Muscle layer of duodenum (tissue), 2 donors: ENCODE measurements around the gene SCD5.

ENCODE experiments used
- H3K27ac ChIP-seq: one replicate; pipeline ENCODE4 v1.7.0; 2013; ENCODE audit warnings: mild to moderate bottlenecking, low read length
- H3K27me3 ChIP-seq: one replicate; pipeline ENCODE4 v1.7.0; 2013; ENCODE audit warnings: low read depth, mild to moderate bottlenecking, control low read depth, low read length
- H3K36me3 ChIP-seq, 2 donors: one replicate each; pipeline ENCODE4 v1.7.0; 2013; ENCODE audit warnings: low read length in 2 of 2, control low read depth in 1 of 2, mild to moderate bottlenecking in 1 of 2; ENCODE audit not compliant: insufficient read depth in 2 of 2, control insufficient read depth in 1 of 2
- H3K4me1 ChIP-seq, 2 donors: one replicate each; pipeline ENCODE4 v1.7.0; 2013; ENCODE audit warnings: low read length in 2 of 2, mild to moderate bottlenecking in 2 of 2, control low read depth in 1 of 2, moderate library complexity in 1 of 2; ENCODE audit not compliant: insufficient read depth in 2 of 2, control insufficient read depth in 1 of 2
- H3K4me3 ChIP-seq, 2 donors: one replicate each; pipeline ENCODE4 v1.7.0; 2013; ENCODE audit warnings: low read length in 2 of 2, low read depth in 1 of 2, mild to moderate bottlenecking in 1 of 2
- H3K9me3 ChIP-seq, 2 donors: one replicate each; pipeline ENCODE4 v1.7.0; 2013; ENCODE audit warnings: low read length in 2 of 2, control low read depth in 1 of 2, mild to moderate bottlenecking in 1 of 2; ENCODE audit not compliant: control insufficient read depth in 1 of 2
- donor health status: healthy.

SCD5 gene

DNA sequence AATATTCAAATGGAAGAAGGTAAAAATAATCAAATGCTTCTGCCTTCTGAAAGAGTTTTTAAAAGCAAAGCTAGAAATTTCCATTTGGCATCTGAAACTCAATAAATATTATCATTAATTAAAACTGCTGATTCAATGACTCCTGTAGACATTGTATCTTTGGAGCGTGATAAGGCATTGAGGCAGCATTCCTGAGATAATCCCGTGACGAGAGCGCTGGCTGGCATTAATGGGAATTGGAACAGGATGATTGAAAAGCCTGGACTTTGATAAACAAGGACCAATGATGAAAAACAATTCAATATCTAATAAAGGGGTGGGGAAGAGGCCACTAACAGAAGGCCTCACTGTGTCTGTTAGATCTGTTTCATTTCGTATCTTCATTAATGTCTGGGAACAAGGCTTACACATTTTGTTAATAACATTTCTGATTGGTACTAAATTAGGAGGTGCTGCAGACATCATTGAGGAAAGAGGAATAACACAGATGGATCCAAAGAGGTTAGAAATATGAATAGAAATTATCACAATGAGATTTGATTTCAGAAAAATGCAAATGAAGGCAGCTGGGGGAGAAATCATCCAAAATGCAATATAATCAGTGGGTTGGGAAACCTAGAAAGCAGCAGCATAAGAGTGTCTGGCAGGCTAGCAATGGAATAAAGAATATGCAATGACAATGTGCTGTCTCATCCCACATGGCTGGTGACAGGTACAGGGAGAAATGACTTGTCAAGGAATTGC lies 102.3 kb downstream of the SCD5 start:
- Histone ChIP-seq H3K27me3 (no peaks in the 10 kb centered on the region), H3K4me3 (no peak overlapping the region), H3K9me3 (no peaks in the 10 kb centered on the region), H3K36me3 (no peaks in the 10 kb centered on the region), H3K27ac (no peak overlapping the region), H3K4me1 (no peaks in the 10 kb centered on the region)

DNA sequence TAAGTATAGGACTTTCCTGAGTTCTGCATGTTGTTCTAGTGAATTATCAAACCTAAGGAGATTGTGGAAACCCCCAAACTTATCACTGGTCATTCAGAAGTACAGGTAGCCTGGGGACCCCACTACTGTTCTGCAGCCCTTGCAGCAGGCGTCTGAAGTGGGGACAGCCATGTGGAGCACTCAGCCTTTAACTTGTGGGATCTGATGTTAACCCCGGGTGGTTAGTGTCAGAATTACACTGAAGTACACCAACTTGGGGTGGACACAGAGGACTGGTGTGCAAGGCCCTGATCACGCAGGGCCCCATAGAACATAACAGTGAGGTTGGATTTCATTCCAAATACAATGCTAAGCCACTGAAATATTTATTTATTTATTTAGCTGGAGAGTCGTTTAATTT lies 103.7 kb downstream of the SCD5 start:
- Histone ChIP-seq H3K4me3 (no peak overlapping the region), H3K27ac (no peak overlapping the region), H3K9me3 (no peaks in the 10 kb centered on the region), H3K27me3 (no peaks in the 10 kb centered on the region), H3K4me1 (no peaks in the 10 kb centered on the region), H3K36me3 (no peaks in the 10 kb centered on the region)

DNA sequence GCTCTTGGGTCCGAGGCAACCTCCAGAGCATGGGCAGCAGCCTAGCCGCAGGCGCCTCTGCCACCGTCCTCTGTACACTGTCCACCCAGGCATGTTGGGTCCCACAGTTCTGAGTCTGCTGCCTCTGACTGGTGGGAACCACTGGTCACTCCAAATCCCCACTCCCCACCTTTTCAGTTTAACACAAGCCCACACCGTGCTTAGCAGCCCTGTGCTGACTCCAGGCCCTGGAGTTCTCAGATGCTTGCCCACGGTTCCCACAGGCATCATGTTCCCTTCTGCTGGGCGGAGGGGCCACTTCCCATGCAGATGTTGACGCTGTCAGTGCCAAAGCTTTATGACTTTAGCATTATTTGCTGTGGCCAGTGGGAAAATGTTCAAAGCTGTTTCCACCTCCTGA lies 104.5 kb downstream of the SCD5 start:
- Histone ChIP-seq H3K27me3 (no peaks in the 10 kb centered on the region), H3K9me3 (no peaks in the 10 kb centered on the region), H3K36me3 (no peaks in the 10 kb centered on the region), H3K4me3 (no peak overlapping the region), H3K4me1 (no peaks in the 10 kb centered on the region), H3K27ac (no peak overlapping the region)

DNA sequence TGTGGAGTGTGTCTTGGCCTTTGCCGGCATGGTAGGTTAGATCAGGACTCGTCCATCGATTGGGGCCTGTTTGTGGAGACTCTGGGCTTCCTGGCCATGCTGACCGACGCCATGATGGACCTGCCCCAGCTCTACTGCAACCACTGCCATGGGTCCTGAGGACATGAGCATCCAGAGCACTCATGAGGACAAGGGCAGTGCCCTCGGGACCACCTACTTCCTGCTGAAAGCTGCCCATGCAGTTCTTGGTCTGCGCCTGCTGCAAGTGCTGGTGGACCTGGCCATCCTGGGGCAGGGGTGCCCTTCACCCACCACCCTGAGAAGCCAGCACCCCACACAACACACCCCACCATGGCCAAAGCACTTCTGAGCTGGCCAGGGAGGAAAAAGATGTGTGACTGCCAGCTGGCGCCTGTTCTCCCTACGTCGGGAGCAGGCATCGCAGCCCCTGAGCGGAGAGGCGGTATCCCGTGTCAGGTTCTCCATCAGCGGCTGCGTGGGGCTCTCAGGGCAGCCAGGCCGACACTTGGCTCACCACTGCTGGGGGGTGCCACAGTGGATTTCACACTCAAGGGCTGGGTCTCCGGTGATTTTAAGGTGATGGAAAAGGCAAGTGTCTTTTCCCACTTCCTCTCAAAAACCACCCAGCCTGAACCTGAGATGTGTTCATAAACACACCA lies 106.4 kb downstream of the SCD5 start:
- H3K27ac ChIP-seq = no peak overlapping the region
- H3K4me1 ChIP-seq = no peaks in the 10 kb centered on the region
- H3K27me3 ChIP-seq = no peaks in the 10 kb centered on the region
- H3K9me3 ChIP-seq = no peaks in the 10 kb centered on the region
- H3K36me3 ChIP-seq = no peaks in the 10 kb centered on the region
- H3K4me3 ChIP-seq = no peak overlapping the region

DNA sequence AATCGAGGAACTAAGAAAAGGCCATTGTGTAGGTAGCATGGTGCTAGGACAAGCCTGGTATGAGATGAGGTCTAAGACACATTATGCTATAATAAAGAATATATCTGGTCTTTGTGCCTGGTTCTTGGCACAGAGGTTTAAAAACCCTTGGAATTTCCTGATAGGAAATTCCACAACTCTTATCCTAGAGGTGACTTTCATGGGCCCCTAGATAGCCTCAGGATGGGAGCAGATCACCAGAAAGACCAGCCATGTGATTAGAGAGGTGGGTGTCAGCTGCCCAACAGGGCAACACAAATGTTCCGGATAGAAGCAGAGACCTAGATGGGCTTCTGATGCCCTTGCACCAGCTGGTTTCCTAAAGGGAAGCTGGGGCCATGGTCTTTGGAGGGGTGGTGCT lies 107.2 kb downstream of the SCD5 start:
- H3K36me3 ChIP-seq = no peaks in the 10 kb centered on the region
- no peak overlapping the region for H3K4me3 ChIP-seq
- H3K4me1 ChIP-seq = no peaks in the 10 kb centered on the region
- H3K9me3 ChIP-seq = no peaks in the 10 kb centered on the region
- no peak overlapping the region for H3K27ac ChIP-seq
- H3K27me3 ChIP-seq = no peaks in the 10 kb centered on the region

DNA sequence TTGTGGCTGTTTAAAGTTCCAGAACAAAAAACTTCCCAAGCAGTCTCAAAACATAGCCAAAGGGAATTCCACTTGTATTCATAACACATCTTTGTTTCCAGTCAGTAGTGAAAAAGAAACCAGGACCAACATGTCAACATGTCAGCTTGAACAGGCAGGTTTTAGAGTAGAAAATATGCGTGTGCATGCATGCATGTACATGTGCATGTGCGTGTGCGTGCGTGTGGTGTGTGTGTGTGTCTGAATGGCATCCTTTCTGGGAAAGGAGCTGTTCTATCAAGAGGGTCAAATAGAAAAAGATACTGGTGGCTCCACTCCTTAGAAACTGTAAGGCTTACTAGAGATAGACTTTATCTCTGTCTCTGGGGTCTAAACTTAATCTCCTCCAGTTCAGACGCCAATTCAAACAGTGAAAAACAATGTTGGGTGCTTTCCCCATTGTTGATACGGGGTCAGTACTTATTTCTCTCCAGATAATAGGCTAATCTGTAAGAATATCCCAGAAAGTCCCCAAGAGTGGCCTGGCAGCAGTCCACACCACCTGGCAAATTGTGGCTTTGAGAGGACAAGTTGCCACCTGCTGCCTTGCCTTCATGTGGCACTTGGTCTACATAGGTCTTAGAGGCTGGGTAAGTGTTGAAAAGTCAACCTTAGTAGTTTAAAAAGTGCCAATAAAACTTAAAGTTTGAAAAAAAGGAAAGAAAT lies 110.4 kb downstream of the SCD5 start:
- Histone ChIP-seq H3K27ac (no peak overlapping the region), H3K27me3 (no peaks in the 10 kb centered on the region), H3K9me3 (no peaks in the 10 kb centered on the region), H3K4me1 (no peaks in the 10 kb centered on the region), H3K4me3 (no peak overlapping the region), H3K36me3 (no peaks in the 10 kb centered on the region)

DNA sequence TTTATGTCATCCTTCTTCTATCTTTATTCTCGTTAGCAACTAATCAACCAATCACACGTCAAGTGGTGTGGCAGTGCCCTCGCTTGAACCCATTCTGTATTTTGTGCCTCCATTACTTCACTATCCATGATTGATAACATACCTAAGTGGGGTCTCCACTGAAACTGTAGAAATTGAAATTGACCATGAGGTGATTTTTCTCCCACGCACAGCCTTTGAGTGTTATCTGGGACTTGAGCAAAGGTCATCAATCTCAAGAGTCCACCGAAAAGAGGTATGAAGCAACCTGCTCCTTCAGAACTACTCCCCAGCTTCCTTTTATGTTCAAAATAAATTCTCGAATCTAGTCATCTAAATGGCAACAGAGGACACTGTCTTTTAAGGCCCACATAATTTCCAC lies 111.1 kb downstream of the SCD5 start:
- Histone ChIP-seq H3K27ac (no peak overlapping the region), H3K36me3 (no peaks in the 10 kb centered on the region), H3K4me3 (no peak overlapping the region), H3K4me1 (no peaks in the 10 kb centered on the region), H3K27me3 (no peaks in the 10 kb centered on the region), H3K9me3 (no peaks in the 10 kb centered on the region)

DNA sequence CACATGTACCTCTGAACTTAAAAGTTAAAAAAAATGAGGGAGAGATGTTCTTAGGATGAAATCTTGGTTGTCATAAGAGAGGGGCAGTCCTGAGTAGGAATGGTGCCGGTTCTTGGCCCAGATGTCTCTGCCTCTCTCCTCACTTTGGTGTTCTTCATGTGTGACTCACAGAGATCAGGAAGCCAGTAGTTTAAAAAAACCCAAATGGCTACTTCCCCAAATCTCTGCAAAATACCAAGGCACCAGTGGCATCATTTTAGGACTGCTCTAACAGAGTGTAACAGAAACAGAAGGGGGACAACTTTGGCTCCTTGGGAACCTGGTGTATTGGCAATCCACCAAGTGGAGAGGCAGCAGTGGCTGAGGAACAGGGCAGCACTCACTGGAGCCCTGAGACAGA lies 116.8 kb downstream of the SCD5 start:
- Histone ChIP-seq H3K27ac (no peak overlapping the region), H3K9me3 (no peaks in the 10 kb centered on the region), H3K4me3 (no peak overlapping the region), H3K27me3 (no peaks in the 10 kb centered on the region), H3K4me1 (no peaks in the 10 kb centered on the region), H3K36me3 (peaks cover 0 to 8% of the 10 kb centered on the region in 2 donors)

DNA sequence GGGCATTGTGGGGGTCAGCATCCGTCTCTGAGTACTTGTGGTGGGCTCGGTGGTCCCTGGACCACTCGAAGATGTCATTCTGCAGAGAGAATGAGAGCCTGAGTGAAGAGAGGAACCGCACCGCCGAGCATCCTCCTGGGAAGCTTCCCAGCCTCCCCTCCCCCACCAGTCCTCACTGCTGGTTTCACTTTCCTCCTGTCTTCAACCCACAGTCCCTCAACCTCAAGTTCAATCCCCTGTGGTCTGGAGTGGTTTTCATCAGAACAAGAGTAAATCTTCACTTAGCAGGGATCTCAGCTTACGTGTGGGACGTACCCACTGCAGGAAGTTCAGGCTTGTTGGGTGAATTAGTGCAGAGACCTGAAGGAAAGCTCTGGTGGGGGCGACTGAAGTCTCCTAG lies 117.8 kb downstream of the SCD5 start:
- no peaks in the 10 kb centered on the region for H3K4me1 ChIP-seq
- no peak overlapping the region for H3K4me3 ChIP-seq
- no peaks in the 10 kb centered on the region for H3K27me3 ChIP-seq
- peaks cover 0 to 8% of the 10 kb centered on the region in 2 donors for H3K36me3 ChIP-seq
- H3K9me3 ChIP-seq = no peaks in the 10 kb centered on the region
- H3K27ac ChIP-seq = no peak overlapping the region

DNA sequence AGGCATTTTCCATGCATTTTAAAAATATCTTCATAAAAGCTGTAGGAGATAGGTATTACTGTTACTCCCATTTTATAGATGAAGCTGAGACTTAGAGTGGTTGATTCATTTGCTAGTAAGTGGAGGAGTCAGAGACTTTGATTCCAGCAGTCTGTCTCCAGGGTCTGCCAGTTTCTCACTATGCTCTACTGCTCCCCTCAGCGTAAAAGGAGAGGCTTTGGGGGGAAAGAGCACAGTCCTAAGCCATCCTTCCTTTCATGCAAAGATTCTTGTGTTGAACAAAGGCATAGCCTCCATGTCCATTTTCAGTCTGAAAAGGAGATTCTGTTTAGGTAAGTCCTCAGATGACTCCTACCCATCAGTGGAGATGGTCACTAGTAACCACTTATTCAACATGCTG lies 119.1 kb downstream of the SCD5 start:
- Histone ChIP-seq H3K4me1 (no peaks in the 10 kb centered on the region), H3K4me3 (no peak overlapping the region), H3K36me3 (peaks cover 0 to 8% of the 10 kb centered on the region in 2 donors), H3K9me3 (no peaks in the 10 kb centered on the region), H3K27ac (no peak overlapping the region), H3K27me3 (no peaks in the 10 kb centered on the region)

DNA sequence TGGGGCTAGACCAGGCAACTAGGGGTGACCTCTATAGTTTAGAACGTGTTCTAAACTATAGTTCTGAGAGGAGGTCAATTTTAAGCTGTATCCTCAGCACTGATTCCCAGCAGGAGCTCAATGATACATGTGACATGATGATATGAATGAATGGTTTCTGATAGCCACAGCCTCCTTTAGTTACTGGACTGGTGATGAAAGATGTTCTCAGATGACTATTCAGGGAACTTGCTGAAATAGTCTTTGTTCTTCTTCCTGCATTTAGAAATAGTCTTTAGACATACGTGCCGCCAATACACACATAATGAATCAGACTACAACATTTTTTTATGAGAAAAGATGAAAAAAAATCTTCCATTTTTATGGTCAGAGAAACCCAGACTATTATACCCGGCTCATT lies 120.5 kb downstream of the SCD5 start:
- Histone ChIP-seq H3K4me1 (no peaks in the 10 kb centered on the region), H3K36me3 (peaks cover 0 to 8% of the 10 kb centered on the region in 2 donors), H3K4me3 (no peak overlapping the region), H3K27ac (no peak overlapping the region), H3K9me3 (no peaks in the 10 kb centered on the region), H3K27me3 (no peaks in the 10 kb centered on the region)
